ENCODE data around the gene ZNF398. TPM values are rescaled to one million over a fixed set of nuclear protein-coding genes. Genes with fewer than 3 reads are reported as not detected.

Gene ZNF398
- total and polyA plus RNA-seq, 3 donors from 2014 or later, result 25.3 to 35.3 (median 29.4) TPM

- no peaks in the 10 kb centered on the region for H3K9me3 ChIP-seq
- no peak overlapping the region for H3K4me3 ChIP-seq
- TF ChIP-seq POLR2A (IDR thresholded peaks at IDR 0.05), result no peak
- no peak for TF ChIP-seq CTCF (IDR thresholded peaks at IDR 0.05)
- no peak overlapping the region for H3K27ac ChIP-seq
- H3K4me1 ChIP-seq, result no peaks in the 10 kb centered on the region
- no peaks in the 10 kb centered on the region for H3K36me3 ChIP-seq (ENCODE audit: low read depth, missing control alignments)
- no peak for DNase-seq
- no peaks in the 10 kb centered on the region for H3K27me3 ChIP-seq
- intact Hi-C loops (cut with DNase I; ENCODE audit: low total_unique reads), result no loop called here
Measured at GRCh38 chr7:149180722-149181449, 33.6 kb downstream of the ZNF398 start.

GRCh38 chr7:149181450-149181790 is 34.2 kb downstream of the ZNF398 start:
- Histone ChIP-seq H3K4me3 (no peak overlapping the region), H3K27ac (no peak overlapping the region), H3K36me3 (ENCODE audit: low read depth, missing control alignments) (no peaks in the 10 kb centered on the region), H3K9me3 (no peaks in the 10 kb centered on the region), H3K4me1 (no peaks in the 10 kb centered on the region), H3K27me3 (no peaks in the 10 kb centered on the region)
- intact Hi-C loops (cut with DNase I; ENCODE audit: low total_unique reads), result no loop called here
- TF ChIP-seq CTCF (IDR thresholded peaks at IDR 0.05) (no peak), POLR2A (IDR thresholded peaks at IDR 0.05) (no peak)
- no peak for DNase-seq

- WGBS, 2 donors, result 92 to 95% methylated on average over 6 of the region's 6 CpGs
- intact Hi-C loops (cut with DNase I; ENCODE audit: low total_unique reads), result no loop called here
- Histone ChIP-seq H3K27me3 (no peaks in the 10 kb centered on the region), H3K4me1 (no peaks in the 10 kb centered on the region), H3K4me3 (no peak overlapping the region), H3K27ac (no peak overlapping the region), H3K36me3 (ENCODE audit: low read depth, missing control alignments) (no peaks in the 10 kb centered on the region), H3K9me3 (no peaks in the 10 kb centered on the region)
- no peak for DNase-seq
- TF ChIP-seq POLR2A (IDR thresholded peaks at IDR 0.05) (no peak), CTCF (IDR thresholded peaks at IDR 0.05) (no peak)
Measured at GRCh38 chr7:149184274-149184673, 37.0 kb downstream of the ZNF398 start.

- no peak for DNase-seq
- H3K27me3 ChIP-seq, result no peaks in the 10 kb centered on the region
- H3K4me3 ChIP-seq, result no peak overlapping the region
- intact Hi-C loops (cut with DNase I; ENCODE audit: low total_unique reads), result no loop called here
- no peak overlapping the region for H3K27ac ChIP-seq
- H3K4me1 ChIP-seq, result no peaks in the 10 kb centered on the region
- 36 to 51% methylated on average over 2 of the region's 2 CpGs for WGBS, 2 donors
- TF ChIP-seq CTCF (IDR thresholded peaks at IDR 0.05) (no peak), POLR2A (IDR thresholded peaks at IDR 0.05) (no peak)
- no peaks in the 10 kb centered on the region for H3K9me3 ChIP-seq
- H3K36me3 ChIP-seq (ENCODE audit: low read depth, missing control alignments), result no peaks in the 10 kb centered on the region
Measured at GRCh38 chr7:149188213-149188612, 41.0 kb downstream of the ZNF398 start.

- no peaks in the 10 kb centered on the region for H3K27me3 ChIP-seq
- WGBS, 2 donors, result 50 to 57% methylated on average over 12 of the region's 12 CpGs
- TF ChIP-seq CTCF (IDR thresholded peaks at IDR 0.05) (no peak), POLR2A (IDR thresholded peaks at IDR 0.05) (no peak)
- intact Hi-C loops (cut with DNase I; ENCODE audit: low total_unique reads), result no loop called here
- H3K36me3 ChIP-seq (ENCODE audit: low read depth, missing control alignments), result no peaks in the 10 kb centered on the region
- DNase-seq, result no peak
- H3K27ac ChIP-seq, result no peak overlapping the region
- no peak overlapping the region for H3K4me3 ChIP-seq
- no peaks in the 10 kb centered on the region for H3K4me1 ChIP-seq
- H3K9me3 ChIP-seq, result no peaks in the 10 kb centered on the region
Measured at GRCh38 chr7:149188637-149189259, 41.5 kb downstream of the ZNF398 start.
